Measurements from ENCODE around the gene LRRC72. TPM values are rescaled to one million over a fixed set of nuclear protein-coding genes. Genes with fewer than 3 reads are reported as not detected.

Gene LRRC72
- total and polyA plus RNA-seq, 11 donors: not detected

- Histone ChIP-seq H3K27me3 (no peaks in the 10 kb centered on the region), H3K4me1 (peaks cover 0 to 8% (median 0%) of the 10 kb centered on the region in 12 donors), H3K9me3 (no peaks in the 10 kb centered on the region), H3K36me3 (no peaks in the 10 kb centered on the region), H3K4me3 (no peak overlapping the region), H3K27ac (no peak overlapping the region)
- DNase-seq (no peak), ATAC-seq (peak in 1 of 4 donors; percentile 41)
- intact Hi-C loops (cut with DNase I): loop anchor here in 4 of 10 donors (5.0 to 10.0 kb wide), 3 partner anchors 127 to 445 kb away; no protein-coding TSS in a partner anchor
- no peak for TF ChIP-seq POLR2A (IDR thresholded peaks at IDR 0.05)
- no peak for TF ChIP-seq CTCF (IDR thresholded peaks at IDR 0.05)
- 62 to 70% (median 66%) methylated on average over 3 of the region's 3 CpGs for WGBS, 4 donors
These were observed 33.0 kb downstream of the LRRC72 start for GRCh38 chr7:16559497-16560179.

- no peaks in the 10 kb centered on the region for H3K36me3 ChIP-seq
- no peak for TF ChIP-seq POLR2A (IDR thresholded peaks at IDR 0.05)
- no peak for TF ChIP-seq CTCF (IDR thresholded peaks at IDR 0.05)
- no peak for ATAC-seq
- no peaks in the 10 kb centered on the region for H3K9me3 ChIP-seq
- no peak for DNase-seq
- 91 to 93% (median 92%) methylated on average over 3 of the region's 3 CpGs for WGBS, 4 donors
- H3K27ac ChIP-seq: no peak overlapping the region
- H3K4me1 ChIP-seq: peaks cover 0 to 5% (median 0%) of the 10 kb centered on the region in 12 donors
- H3K4me3 ChIP-seq: no peak overlapping the region
- no peaks in the 10 kb centered on the region for H3K27me3 ChIP-seq
- intact Hi-C loops (cut with DNase I): loop anchor here in 4 of 10 donors (5.0 to 10.0 kb wide), 3 partner anchors 130 to 447 kb away; no protein-coding TSS in a partner anchor
These were observed 35.3 kb downstream of the LRRC72 start for GRCh38 chr7:16561943-16562342.

GRCh38 chr7:16562456-16563220, 36.0 kb downstream of the LRRC72 start:
- Histone ChIP-seq H3K9me3 (no peaks in the 10 kb centered on the region), H3K4me1 (peaks cover 0 to 5% (median 0%) of the 10 kb centered on the region in 12 donors), H3K36me3 (no peaks in the 10 kb centered on the region), H3K27me3 (no peaks in the 10 kb centered on the region), H3K4me3 (peak overlapping the region in 1 of 12 donors; percentile 31), H3K27ac (no peak overlapping the region)
- intact Hi-C loops (cut with DNase I): loop anchor here in 4 of 10 donors (5.0 to 10.0 kb wide), 3 partner anchors 130 to 448 kb away; no protein-coding TSS in a partner anchor
- ATAC-seq (no peak), DNase-seq (no peak)
- TF ChIP-seq CTCF (IDR thresholded peaks at IDR 0.05) (no peak), POLR2A (IDR thresholded peaks at IDR 0.05) (no peak)
- WGBS, 4 donors: 88 to 92% (median 91%) methylated on average over 9 of the region's 9 CpGs
